Measurements from ENCODE around the gene KIAA1755.

KIAA1755 gene

DNA sequence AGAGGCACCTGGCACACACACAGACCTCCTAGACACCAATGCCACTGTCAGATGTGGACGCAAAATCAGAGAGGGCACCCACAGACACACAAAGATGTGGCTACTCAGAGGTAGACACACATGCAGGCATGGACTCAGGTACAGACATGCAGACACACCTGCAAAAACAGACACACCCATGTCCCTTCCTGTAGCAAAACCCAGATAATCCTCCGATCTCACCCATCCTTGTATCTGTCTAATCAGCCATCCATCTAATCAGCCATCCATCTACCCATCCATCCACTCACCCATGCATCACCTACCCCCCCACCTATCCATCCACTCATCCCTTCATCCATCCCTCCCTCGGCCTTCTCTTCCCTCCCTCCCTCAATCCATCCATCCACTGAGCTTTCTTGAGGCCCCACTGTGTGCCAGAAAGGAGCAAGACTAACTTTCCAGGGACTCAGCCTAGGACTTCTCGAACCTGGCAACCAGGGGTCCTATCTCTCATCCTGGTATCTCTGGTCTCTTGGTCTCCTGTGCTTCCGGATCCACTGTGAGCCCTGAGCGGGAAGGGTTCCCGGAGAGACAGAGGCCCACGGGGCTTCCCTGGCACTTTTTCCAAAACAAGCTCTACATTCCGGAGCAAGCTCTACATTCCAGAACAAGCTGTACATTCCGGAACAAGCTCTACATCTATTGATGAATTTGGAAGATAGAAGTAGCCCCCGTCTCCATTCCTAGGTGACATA is 94.4 kb downstream of the KIAA1755 start:
- DNase-seq (ENCODE audit: low read depth) = no peak

GRCh38 chr20:38165089-38165965 is 95.2 kb downstream of the KIAA1755 start, which contains the start of gene TGM2:
TGM2 (minus strand) TSS chr20:38165270; CDS start chr20:38165198, 72 bp downstream.
- DNase-seq (ENCODE audit: low read depth) = no peak

- no peak for DNase-seq (ENCODE audit: low read depth)
These were observed 95.9 kb downstream of the KIAA1755 start for GRCh38 chr20:38164624-38165088.

DNA sequence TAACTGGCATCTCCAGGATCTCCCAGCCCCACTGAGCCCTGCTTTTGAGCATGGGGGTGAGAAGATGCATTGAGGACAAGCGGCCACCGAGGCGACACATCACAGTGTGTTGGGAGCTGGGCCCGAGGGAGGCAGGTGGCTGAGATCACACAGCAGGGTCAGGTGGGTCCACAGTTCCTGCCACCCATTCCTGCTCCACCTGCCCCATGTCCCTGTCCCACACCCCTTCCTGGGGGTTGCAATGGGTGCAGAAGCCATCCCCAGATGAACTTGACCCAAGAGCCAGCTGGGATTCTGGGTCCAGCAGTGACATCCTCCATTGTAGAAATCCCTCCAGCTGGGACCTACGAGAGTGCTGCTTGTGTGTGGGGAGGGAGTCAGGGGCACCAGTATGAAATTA is 96.5 kb downstream of the KIAA1755 start:
- DNase-seq (ENCODE audit: low read depth) = no peak

GRCh38 chr20:38162878-38163875 is 97.4 kb downstream of the KIAA1755 start:
- no peak for DNase-seq (ENCODE audit: low read depth)

GRCh38 chr20:38162149-38162548 is 98.4 kb downstream of the KIAA1755 start:
- no peak for DNase-seq (ENCODE audit: low read depth)

- no peak for DNase-seq (ENCODE audit: low read depth)
These were observed 99.1 kb downstream of the KIAA1755 start for GRCh38 chr20:38161412-38161774.
